ENCODE results near the gene RASD2. TPM values are rescaled to one million over a fixed set of nuclear protein-coding genes. Genes with fewer than 3 reads are reported as not detected.
A peak's percentile ranks its signal among the peaks of the same experiment; 100 is the strongest.

The RASD2 gene
- total RNA-seq, 4 donors from 2014 or later, result 2.7 to 5.8 (median 4.8) TPM

GRCh38 chr22:35582218-35582860 is 41.7 kb downstream of the RASD2 start:
- H3K27me3 ChIP-seq, result no peaks in the 10 kb centered on the region
- no peak overlapping the region for H3K4me3 ChIP-seq
- no peaks in the 10 kb centered on the region for H3K36me3 ChIP-seq
- no peaks in the 10 kb centered on the region for H3K9me3 ChIP-seq
- peak overlapping the region in 2 of 4 donors; percentile 14 to 33 for H3K27ac ChIP-seq
- peaks cover 0 to 3% (median 0%) of the 10 kb centered on the region in 4 donors for H3K4me1 ChIP-seq
- no peak for TF ChIP-seq POLR2A (IDR thresholded peaks at IDR 0.05)
- TF ChIP-seq, protein P1, sequence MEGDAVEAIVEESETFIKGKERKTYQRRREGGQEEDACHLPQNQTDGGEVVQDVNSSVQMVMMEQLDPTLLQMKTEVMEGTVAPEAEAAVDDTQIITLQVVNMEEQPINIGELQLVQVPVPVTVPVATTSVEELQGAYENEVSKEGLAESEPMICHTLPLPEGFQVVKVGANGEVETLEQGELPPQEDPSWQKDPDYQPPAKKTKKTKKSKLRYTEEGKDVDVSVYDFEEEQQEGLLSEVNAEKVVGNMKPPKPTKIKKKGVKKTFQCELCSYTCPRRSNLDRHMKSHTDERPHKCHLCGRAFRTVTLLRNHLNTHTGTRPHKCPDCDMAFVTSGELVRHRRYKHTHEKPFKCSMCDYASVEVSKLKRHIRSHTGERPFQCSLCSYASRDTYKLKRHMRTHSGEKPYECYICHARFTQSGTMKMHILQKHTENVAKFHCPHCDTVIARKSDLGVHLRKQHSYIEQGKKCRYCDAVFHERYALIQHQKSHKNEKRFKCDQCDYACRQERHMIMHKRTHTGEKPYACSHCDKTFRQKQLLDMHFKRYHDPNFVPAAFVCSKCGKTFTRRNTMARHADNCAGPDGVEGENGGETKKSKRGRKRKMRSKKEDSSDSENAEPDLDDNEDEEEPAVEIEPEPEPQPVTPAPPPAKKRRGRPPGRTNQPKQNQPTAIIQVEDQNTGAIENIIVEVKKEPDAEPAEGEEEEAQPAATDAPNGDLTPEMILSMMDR (IDR thresholded peaks at IDR 0.05), result no peak
- DNase-seq, result no peak

DNA sequence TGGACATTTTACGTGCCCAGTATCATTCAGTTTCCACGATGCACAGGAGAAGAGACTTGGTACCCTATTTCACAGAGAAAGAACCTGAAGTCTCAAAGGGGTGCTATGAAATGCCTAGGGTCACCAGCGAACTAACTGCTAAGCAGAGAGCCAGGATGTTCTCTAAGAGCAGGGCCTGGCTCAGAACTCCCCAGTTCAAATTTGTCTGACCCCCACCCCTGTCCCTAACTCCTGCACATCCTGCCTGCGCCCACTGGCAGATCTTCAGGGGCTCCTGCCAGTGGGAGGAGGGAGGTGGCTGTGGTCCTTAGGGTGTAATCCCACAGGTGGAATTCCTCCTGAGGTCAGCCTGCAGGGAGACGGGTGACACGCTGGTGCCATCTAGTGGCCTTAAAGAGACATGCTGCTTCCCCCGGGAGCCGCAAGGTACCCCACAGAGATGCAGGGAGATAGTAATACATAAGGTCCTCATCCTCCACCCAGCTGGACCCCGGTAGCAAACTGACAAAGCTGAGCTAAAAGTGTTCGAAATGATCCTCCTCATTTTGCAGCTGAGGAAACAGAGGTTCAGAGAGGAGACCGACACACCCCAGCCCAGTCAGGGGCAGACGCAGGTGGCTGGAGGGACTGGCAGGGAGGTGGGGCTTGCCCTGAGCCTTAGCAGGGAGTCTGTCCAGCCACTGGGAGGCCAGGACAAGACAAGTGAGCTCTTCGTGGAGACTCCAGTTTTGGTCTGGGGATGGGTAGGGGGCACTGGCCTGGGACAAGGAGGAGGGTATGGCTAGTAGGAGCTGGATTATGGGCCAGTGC is 42.4 kb downstream of the RASD2 start:
- no peak for TF ChIP-seq POLR2A (IDR thresholded peaks at IDR 0.05)
- TF ChIP-seq, protein P1 (IDR thresholded peaks at IDR 0.05), result peak; percentile 33 to 94 (median 88)
- DNase-seq, result peak; percentile 52 to 87 (median 67)
- H3K9me3 ChIP-seq, result no peaks in the 10 kb centered on the region

DNA sequence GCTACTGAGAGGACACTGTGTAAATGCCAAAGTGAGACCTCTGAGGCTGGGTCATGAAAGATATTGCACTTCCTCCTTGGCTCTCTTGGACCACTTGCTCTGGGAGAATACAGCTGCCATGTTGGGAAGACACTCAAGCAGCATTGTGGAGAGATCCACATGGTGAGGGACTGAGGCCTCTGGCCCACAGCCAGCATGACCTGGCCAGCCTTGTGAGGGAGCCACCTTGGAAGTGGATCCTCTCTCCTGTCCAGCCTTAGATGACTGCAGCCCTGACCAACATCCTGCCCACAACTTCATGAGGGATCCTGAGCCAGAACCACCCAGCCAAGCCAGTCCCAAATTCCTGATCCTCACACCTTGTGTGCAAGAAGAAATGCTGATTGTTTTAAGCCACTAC is 46.1 kb downstream of the RASD2 start:
- H3K9me3 ChIP-seq, result no peaks in the 10 kb centered on the region
- H3K36me3 ChIP-seq, result no peaks in the 10 kb centered on the region
- TF ChIP-seq, protein P1 (IDR thresholded peaks at IDR 0.05), result no peak
- TF ChIP-seq POLR2A (IDR thresholded peaks at IDR 0.05), result no peak
- no peak overlapping the region for H3K27ac ChIP-seq
- no peak overlapping the region for H3K4me3 ChIP-seq
- DNase-seq, result no peak
- peaks cover 0 to 3% (median 0%) of the 10 kb centered on the region in 4 donors for H3K4me1 ChIP-seq
- H3K27me3 ChIP-seq, result no peaks in the 10 kb centered on the region

More for the DNA sequence above, 42.4 kb downstream of the RASD2 start:
- Histone ChIP-seq H3K4me3 (no peak overlapping the region), H3K27me3 (no peaks in the 10 kb centered on the region), H3K4me1 (peaks cover 0 to 3% (median 0%) of the 10 kb centered on the region in 4 donors), H3K27ac (peak overlapping the region in 2 of 4 donors; percentile 14 to 33), H3K36me3 (no peaks in the 10 kb centered on the region)

GRCh38 chr22:35587447-35587870 is 46.8 kb downstream of the RASD2 start:
- H3K36me3 ChIP-seq, result no peaks in the 10 kb centered on the region
- no peak overlapping the region for H3K27ac ChIP-seq
- no peak for TF ChIP-seq POLR2A (IDR thresholded peaks at IDR 0.05)
- TF ChIP-seq, protein P1 (IDR thresholded peaks at IDR 0.05), result no peak
- H3K27me3 ChIP-seq, result no peaks in the 10 kb centered on the region
- H3K9me3 ChIP-seq, result no peaks in the 10 kb centered on the region
- no peaks in the 10 kb centered on the region for H3K4me1 ChIP-seq
- DNase-seq, result no peak
- H3K4me3 ChIP-seq, result no peak overlapping the region

GRCh38 chr22:35587896-35588295 is 47.3 kb downstream of the RASD2 start:
- Histone ChIP-seq H3K9me3 (no peaks in the 10 kb centered on the region), H3K4me1 (no peaks in the 10 kb centered on the region), H3K36me3 (no peaks in the 10 kb centered on the region)

More at GRCh38 chr22:35587896-35588295, 47.3 kb downstream of the RASD2 start:
- Histone ChIP-seq H3K27me3 (no peaks in the 10 kb centered on the region), H3K27ac (no peak overlapping the region), H3K4me3 (no peak overlapping the region)
- TF ChIP-seq, protein P1 (IDR thresholded peaks at IDR 0.05), result no peak
- no peak for TF ChIP-seq POLR2A (IDR thresholded peaks at IDR 0.05)
- no peak for DNase-seq

All from Peyer's patch (tissue), 4 donors.